HG02840 (cell line): ENCODE measurements around the gene LGALS9C.
"Not testable (repeated sequence)": the region's sequence is repeated elsewhere in the genome, so short reads cannot be mapped to it uniquely, and the experiment has no call there.

ENCODE experiments used
- ATAC-seq: cut with Tn5 transposase; IDR thresholded peaks from one replicate; pipeline ENCODE4 v1.9.1; 2021; ENCODE audit warnings: mild to moderate bottlenecking, moderate library complexity, moderate number of reproducible peaks; ENCODE audit not compliant: unreplicated experiment, low FRiP score

LGALS9C gene

GRCh38 chr17:18476508-18477308, at the start of gene LGALS9C:
LGALS9C (plus strand) TSS chr17:18476789; CDS start chr17:18476855, 66 bp downstream.
- ATAC-seq: not testable (repeated sequence)

- not testable (repeated sequence) for ATAC-seq
Measured at GRCh38 chr17:18432206-18432605, 44.4 kb upstream of the LGALS9C start.

GRCh38 chr17:18439465-18439870, 37.1 kb upstream of the LGALS9C start:
- ATAC-seq: not testable (repeated sequence)

GRCh38 chr17:18442093-18442492, 34.5 kb upstream of the LGALS9C start:
- ATAC-seq: not testable (repeated sequence)

GRCh38 chr17:18442532-18442931, 34.1 kb upstream of the LGALS9C start:
- ATAC-seq: not testable (repeated sequence)

- ATAC-seq: not testable (repeated sequence)
Measured at GRCh38 chr17:18447476-18448205, 28.9 kb upstream of the LGALS9C start.

GRCh38 chr17:18448311-18448710, 28.3 kb upstream of the LGALS9C start:
- not testable (repeated sequence) for ATAC-seq

- not testable (repeated sequence) for ATAC-seq
Measured at GRCh38 chr17:18449833-18450232, 26.8 kb upstream of the LGALS9C start.

- not testable (repeated sequence) for ATAC-seq
Measured at GRCh38 chr17:18450998-18451397, 25.6 kb upstream of the LGALS9C start.

GRCh38 chr17:18451969-18452368, 24.6 kb upstream of the LGALS9C start:
- ATAC-seq: not testable (repeated sequence)

- not testable (repeated sequence) for ATAC-seq
Measured at GRCh38 chr17:18459035-18459434, 17.6 kb upstream of the LGALS9C start.

- not testable (repeated sequence) for ATAC-seq
Measured at GRCh38 chr17:18463831-18464502, 12.6 kb upstream of the LGALS9C start.

- not testable (repeated sequence) for ATAC-seq
Measured at GRCh38 chr17:18466250-18466983, 10.2 kb upstream of the LGALS9C start.

- ATAC-seq: not testable (repeated sequence)
Measured at GRCh38 chr17:18467001-18467400, 9.6 kb upstream of the LGALS9C start.

- ATAC-seq: not testable (repeated sequence)
Measured at GRCh38 chr17:18468472-18469171, 8.0 kb upstream of the LGALS9C start.

- not testable (repeated sequence) for ATAC-seq
Measured at GRCh38 chr17:18469837-18470236, 6.8 kb upstream of the LGALS9C start.

GRCh38 chr17:18470345-18470930, 6.2 kb upstream of the LGALS9C start:
- ATAC-seq: not testable (repeated sequence)

- not testable (repeated sequence) for ATAC-seq
Measured at GRCh38 chr17:18473967-18474366, 2.6 kb upstream of the LGALS9C start.

GRCh38 chr17:18474754-18475153, 1.8 kb upstream of the LGALS9C start:
- ATAC-seq: not testable (repeated sequence)
